DLD1 (cell line): ENCODE results near the gene ZSCAN20.

Source experiments
- in situ Hi-C: cut with HindIII; loops from 2 replicates; pipeline ENCODE4 v1.10.0; 2017; ENCODE audit warnings: low sequenced_read_pairs

The ZSCAN20 gene

GRCh38 chr1:33472269-33472980, at the start of gene ZSCAN20:
Gene ZSCAN20, plus strand, starts transcription at chr1:33472645. Its CDS starts 6,644 bp downstream, at chr1:33479289.
- in situ Hi-C loops = no loop called here

GRCh38 chr1:33424205-33424604, 48.2 kb upstream of the ZSCAN20 start:
- in situ Hi-C loops = no loop called here

GRCh38 chr1:33424610-33425009, 47.8 kb upstream of the ZSCAN20 start:
- in situ Hi-C loops = no loop called here

GRCh38 chr1:33425900-33426299, 46.5 kb upstream of the ZSCAN20 start:
- in situ Hi-C loops = no loop called here

GRCh38 chr1:33426916-33427315, 45.5 kb upstream of the ZSCAN20 start:
- in situ Hi-C loops = no loop called here

GRCh38 chr1:33428661-33429060, 43.8 kb upstream of the ZSCAN20 start:
- in situ Hi-C loops = no loop called here

GRCh38 chr1:33429332-33429731, 43.1 kb upstream of the ZSCAN20 start:
- in situ Hi-C loops = no loop called here

- in situ Hi-C loops = no loop called here
Observed at GRCh38 chr1:33429856-33430691, 42.4 kb upstream of the ZSCAN20 start.

- in situ Hi-C loops = no loop called here
Observed at GRCh38 chr1:33430692-33431593, 41.5 kb upstream of the ZSCAN20 start, which contains the start of gene PHC2. Gene PHC2, minus strand, starts transcription at chr1:33431095. Its CDS starts 55,556 bp downstream, at chr1:33375539.

GRCh38 chr1:33433509-33434362, 38.7 kb upstream of the ZSCAN20 start:
- in situ Hi-C loops = no loop called here

GRCh38 chr1:33434363-33434750, 38.1 kb upstream of the ZSCAN20 start:
- in situ Hi-C loops = no loop called here

- in situ Hi-C loops = no loop called here
Observed at GRCh38 chr1:33435096-33435820, 37.2 kb upstream of the ZSCAN20 start.

- in situ Hi-C loops = no loop called here
Observed at GRCh38 chr1:33436557-33437285, 35.7 kb upstream of the ZSCAN20 start.

- in situ Hi-C loops = no loop called here
Observed at GRCh38 chr1:33438364-33439160, 33.9 kb upstream of the ZSCAN20 start.

GRCh38 chr1:33439662-33440061, 32.8 kb upstream of the ZSCAN20 start:
- in situ Hi-C loops = no loop called here

GRCh38 chr1:33441088-33441745, 31.2 kb upstream of the ZSCAN20 start:
- in situ Hi-C loops = no loop called here

- in situ Hi-C loops = no loop called here
Observed at GRCh38 chr1:33442141-33442540, 30.3 kb upstream of the ZSCAN20 start.
